Measurements from ENCODE around the gene JAZF1.

GRCh38 chr7:27860800-27861199, 319.8 kb downstream of the JAZF1 start:
- no peak for TF ChIP-seq POLR2AphosphoS5 (IDR thresholded peaks at IDR 0.05; ENCODE audit: low read depth, low read length)
- no peak for TF ChIP-seq TAF1 (IDR thresholded peaks at IDR 0.05; ENCODE audit: borderline replicate concordance, insufficient read depth, low read length)
- TF ChIP-seq FOXP2 (optimal IDR thresholded peaks at IDR 0.05; ENCODE audit: borderline replicate concordance, extremely low read depth, extremely low read length, insufficient read depth) = no peak
- TF ChIP-seq, protein P1, sequence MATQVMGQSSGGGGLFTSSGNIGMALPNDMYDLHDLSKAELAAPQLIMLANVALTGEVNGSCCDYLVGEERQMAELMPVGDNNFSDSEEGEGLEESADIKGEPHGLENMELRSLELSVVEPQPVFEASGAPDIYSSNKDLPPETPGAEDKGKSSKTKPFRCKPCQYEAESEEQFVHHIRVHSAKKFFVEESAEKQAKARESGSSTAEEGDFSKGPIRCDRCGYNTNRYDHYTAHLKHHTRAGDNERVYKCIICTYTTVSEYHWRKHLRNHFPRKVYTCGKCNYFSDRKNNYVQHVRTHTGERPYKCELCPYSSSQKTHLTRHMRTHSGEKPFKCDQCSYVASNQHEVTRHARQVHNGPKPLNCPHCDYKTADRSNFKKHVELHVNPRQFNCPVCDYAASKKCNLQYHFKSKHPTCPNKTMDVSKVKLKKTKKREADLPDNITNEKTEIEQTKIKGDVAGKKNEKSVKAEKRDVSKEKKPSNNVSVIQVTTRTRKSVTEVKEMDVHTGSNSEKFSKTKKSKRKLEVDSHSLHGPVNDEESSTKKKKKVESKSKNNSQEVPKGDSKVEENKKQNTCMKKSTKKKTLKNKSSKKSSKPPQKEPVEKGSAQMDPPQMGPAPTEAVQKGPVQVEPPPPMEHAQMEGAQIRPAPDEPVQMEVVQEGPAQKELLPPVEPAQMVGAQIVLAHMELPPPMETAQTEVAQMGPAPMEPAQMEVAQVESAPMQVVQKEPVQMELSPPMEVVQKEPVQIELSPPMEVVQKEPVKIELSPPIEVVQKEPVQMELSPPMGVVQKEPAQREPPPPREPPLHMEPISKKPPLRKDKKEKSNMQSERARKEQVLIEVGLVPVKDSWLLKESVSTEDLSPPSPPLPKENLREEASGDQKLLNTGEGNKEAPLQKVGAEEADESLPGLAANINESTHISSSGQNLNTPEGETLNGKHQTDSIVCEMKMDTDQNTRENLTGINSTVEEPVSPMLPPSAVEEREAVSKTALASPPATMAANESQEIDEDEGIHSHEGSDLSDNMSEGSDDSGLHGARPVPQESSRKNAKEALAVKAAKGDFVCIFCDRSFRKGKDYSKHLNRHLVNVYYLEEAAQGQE (IDR thresholded peaks at IDR 0.05; ENCODE audit: insufficient read depth in 1 of 2, low read depth in 2 of 2, low read length in 2 of 2) = no peak
- TF ChIP-seq SIN3A (IDR thresholded peaks at IDR 0.05; ENCODE audit: borderline replicate concordance, insufficient read depth, low read length) = no peak
